Astrocyte (in vitro differentiated cells and primary cell): ENCODE results near the gene TRIM8. TPM values are rescaled to one million over a fixed set of nuclear protein-coding genes. Genes with fewer than 3 reads are reported as not detected.

Source experiments
- DNase-seq: peaks from one replicate; pipeline ENCODE4 v3.0.0-alpha.2; 2010; ENCODE audit warnings: low read depth
- FAIRE-seq: peaks from 2 replicates; lab custom pipeline; 2011; peaks lifted over from hg19 to GRCh38; lab: Jason Lieb, UNC
- H2AFZ ChIP-seq: 2 replicates; pipeline ENCODE4 v1.6.0; 2012; ENCODE audit warnings: low read depth, low read length, inconsistent platforms
- H3K27ac ChIP-seq: 2 replicates; pipeline ENCODE4 v1.5.1; 2011; ENCODE audit warnings: low read depth, low read length, inconsistent platforms
- H3K27me3 ChIP-seq: 2 replicates; pipeline ENCODE4 v1.6.0; 2011; ENCODE audit warnings: low read length, inconsistent platforms; ENCODE audit not compliant: insufficient read depth
- H3K36me3 ChIP-seq: 2 replicates; pipeline ENCODE4 v1.5.1; 2011; ENCODE audit warnings: low read length, inconsistent platforms; ENCODE audit not compliant: insufficient read depth
- H3K4me1 ChIP-seq: 2 replicates; pipeline ENCODE4 v1.5.1; 2011; ENCODE audit warnings: low read length, inconsistent platforms; ENCODE audit not compliant: insufficient read depth
- H3K4me2 ChIP-seq: 2 replicates; pipeline ENCODE4 v1.6.0; 2012; ENCODE audit warnings: low read length, inconsistent platforms
- H3K4me3 ChIP-seq: 2 replicates; pipeline ENCODE4 v1.5.1; 2011; ENCODE audit warnings: low read depth, mild to moderate bottlenecking, low read length, inconsistent platforms; ENCODE audit not compliant: insufficient read depth
- H3K79me2 ChIP-seq: 2 replicates; pipeline ENCODE4 v1.6.0; 2012; ENCODE audit warnings: mild to moderate bottlenecking, low read length, inconsistent platforms; ENCODE audit not compliant: insufficient read depth
- H3K9ac ChIP-seq: 2 replicates; pipeline ENCODE4 v1.6.0; 2012; ENCODE audit warnings: mild to moderate bottlenecking, low read length, inconsistent platforms
- H3K9me3 ChIP-seq: 2 replicates; pipeline ENCODE4 v1.5.1; 2012; ENCODE audit warnings: low read depth, mild to moderate bottlenecking, low read length, inconsistent platforms; ENCODE audit not compliant: insufficient read depth
- H4K20me1 ChIP-seq: 2 replicates; pipeline ENCODE4 v1.6.0; 2012; ENCODE audit warnings: low read length, inconsistent platforms; ENCODE audit not compliant: insufficient read depth
- H3K27ac Mint-ChIP-seq: one replicate; pipeline ENCODE4 v1.8.0; 2021; ENCODE audit warnings: mild to moderate bottlenecking, mixed read lengths; ENCODE audit not compliant: unreplicated experiment
- H3K27me3 Mint-ChIP-seq: one replicate; pipeline ENCODE4 v1.8.0; 2021; ENCODE audit warnings: low read depth, mixed read lengths; ENCODE audit not compliant: unreplicated experiment
- H3K36me3 Mint-ChIP-seq: one replicate; pipeline ENCODE4 v1.8.0; 2021; ENCODE audit warnings: low read depth, mixed read lengths; ENCODE audit not compliant: unreplicated experiment
- H3K4me1 Mint-ChIP-seq: one replicate; pipeline ENCODE4 v1.8.0; 2021; ENCODE audit warnings: low read depth, mixed read lengths; ENCODE audit not compliant: unreplicated experiment
- H3K4me3 Mint-ChIP-seq: one replicate; pipeline ENCODE4 v1.8.0; 2021; ENCODE audit warnings: mild to moderate bottlenecking, moderate library complexity, mixed read lengths; ENCODE audit not compliant: unreplicated experiment
- H3K9me3 Mint-ChIP-seq: one replicate; pipeline ENCODE4 v1.8.0; 2021; ENCODE audit warnings: mild to moderate bottlenecking, mixed read lengths; ENCODE audit not compliant: unreplicated experiment
- EZH2 ChIP-seq: IDR thresholded peaks from 2 replicates; pipeline ENCODE4 v1.6.1; 2012; ENCODE audit warnings: mild to moderate bottlenecking, low read length, inconsistent platforms; ENCODE audit not compliant: insufficient read depth
- total RNA-seq: library from RNA; stranded (reverse); gene quantifications from 2 replicates; pipeline ENCODE4 v1.2.1, GENCODE V29; 2021
- TF ChIP-seq, protein P1 (sequence below): IDR thresholded peaks from 2 replicates; pipeline ENCODE4 v1.5.1; 2011; ENCODE audit warnings: low read depth, mild to moderate bottlenecking, inconsistent platforms, low read length, moderate library complexity; ENCODE audit not compliant: insufficient read depth

TRIM8 gene
- total RNA-seq, 1 donor from 2014 or later: 117 TPM

DNA sequence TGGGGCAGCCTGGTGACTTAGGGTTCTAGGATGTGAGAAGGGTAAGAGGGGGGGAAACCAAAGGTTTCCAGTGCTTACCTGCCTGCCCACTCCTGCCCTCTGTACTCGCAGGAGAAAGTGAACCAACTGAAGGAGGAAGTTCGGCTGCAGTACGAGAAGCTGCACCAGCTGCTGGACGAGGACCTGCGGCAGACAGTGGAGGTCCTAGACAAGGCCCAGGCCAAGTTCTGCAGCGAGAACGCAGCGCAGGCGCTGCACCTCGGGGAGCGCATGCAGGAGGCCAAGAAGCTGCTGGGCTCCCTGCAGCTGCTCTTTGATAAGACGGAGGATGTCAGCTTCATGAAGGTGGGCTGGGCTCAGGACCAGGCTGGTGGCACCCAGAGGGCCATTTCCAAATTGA, 10.7 kb downstream of the TRIM8 start:
- Histone ChIP-seq H3K27ac (no peak overlapping the region), H3K4me1 (peaks cover 4% of the 10 kb centered on the region), H4K20me1 (peaks cover 87% of the 10 kb centered on the region), H3K4me3 (no peak overlapping the region), H3K9ac (no peak overlapping the region), H3K4me2 (no peak overlapping the region), H2AFZ (no peak overlapping the region), H3K79me2 (peaks cover 51% of the 10 kb centered on the region), H3K36me3 (peaks cover 40% of the 10 kb centered on the region), H3K9me3 (no peaks in the 10 kb centered on the region), H3K27me3 (no peaks in the 10 kb centered on the region)
- DNase-seq (no peak), FAIRE-seq (no peak)
- H3K27me3 Mint-ChIP-seq: no peaks in the 10 kb centered on the region
- no peaks in the 10 kb centered on the region for H3K9me3 Mint-ChIP-seq
- no peak overlapping the region for H3K27ac Mint-ChIP-seq
- peaks cover 27% of the 10 kb centered on the region for H3K4me1 Mint-ChIP-seq
- peaks cover 21% of the 10 kb centered on the region for H3K36me3 Mint-ChIP-seq
- H3K4me3 Mint-ChIP-seq: no peak overlapping the region
- TF ChIP-seq, protein P1, sequence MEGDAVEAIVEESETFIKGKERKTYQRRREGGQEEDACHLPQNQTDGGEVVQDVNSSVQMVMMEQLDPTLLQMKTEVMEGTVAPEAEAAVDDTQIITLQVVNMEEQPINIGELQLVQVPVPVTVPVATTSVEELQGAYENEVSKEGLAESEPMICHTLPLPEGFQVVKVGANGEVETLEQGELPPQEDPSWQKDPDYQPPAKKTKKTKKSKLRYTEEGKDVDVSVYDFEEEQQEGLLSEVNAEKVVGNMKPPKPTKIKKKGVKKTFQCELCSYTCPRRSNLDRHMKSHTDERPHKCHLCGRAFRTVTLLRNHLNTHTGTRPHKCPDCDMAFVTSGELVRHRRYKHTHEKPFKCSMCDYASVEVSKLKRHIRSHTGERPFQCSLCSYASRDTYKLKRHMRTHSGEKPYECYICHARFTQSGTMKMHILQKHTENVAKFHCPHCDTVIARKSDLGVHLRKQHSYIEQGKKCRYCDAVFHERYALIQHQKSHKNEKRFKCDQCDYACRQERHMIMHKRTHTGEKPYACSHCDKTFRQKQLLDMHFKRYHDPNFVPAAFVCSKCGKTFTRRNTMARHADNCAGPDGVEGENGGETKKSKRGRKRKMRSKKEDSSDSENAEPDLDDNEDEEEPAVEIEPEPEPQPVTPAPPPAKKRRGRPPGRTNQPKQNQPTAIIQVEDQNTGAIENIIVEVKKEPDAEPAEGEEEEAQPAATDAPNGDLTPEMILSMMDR: no peak
- TF ChIP-seq EZH2: no peak

GRCh38 chr10:102656026-102656425, 11.7 kb downstream of the TRIM8 start:
- H3K9me3 ChIP-seq: no peaks in the 10 kb centered on the region
- Mint-ChIP-seq H3K9me3 (no peaks in the 10 kb centered on the region), H3K4me3 (no peak overlapping the region), H3K4me1 (peaks cover 25% of the 10 kb centered on the region), H3K27me3 (no peaks in the 10 kb centered on the region), H3K36me3 (peaks cover 21% of the 10 kb centered on the region), H3K27ac (no peak overlapping the region)
- H3K36me3 ChIP-seq: peaks cover 40% of the 10 kb centered on the region
- H3K4me3 ChIP-seq: no peak overlapping the region
- no peaks in the 10 kb centered on the region for H3K27me3 ChIP-seq
- peaks cover 84% of the 10 kb centered on the region for H4K20me1 ChIP-seq
- H3K4me1 ChIP-seq: peaks cover 7% of the 10 kb centered on the region
- no peak overlapping the region for H3K4me2 ChIP-seq
- FAIRE-seq: no peak
- H2AFZ ChIP-seq: no peak overlapping the region
- H3K79me2 ChIP-seq: peaks cover 41% of the 10 kb centered on the region
- H3K9ac ChIP-seq: no peak overlapping the region
- TF ChIP-seq, protein P1: no peak
- TF ChIP-seq EZH2: no peak
- no peak for DNase-seq
- no peak overlapping the region for H3K27ac ChIP-seq

GRCh38 chr10:102656791-102657371, 12.6 kb downstream of the TRIM8 start:
- no peak overlapping the region for H3K4me3 ChIP-seq
- DNase-seq: no peak
- H3K9ac ChIP-seq: no peak overlapping the region
- Mint-ChIP-seq H3K36me3 (peaks cover 21% of the 10 kb centered on the region), H3K27ac (no peak overlapping the region), H3K9me3 (no peaks in the 10 kb centered on the region), H3K4me3 (no peak overlapping the region), H3K4me1 (peaks cover 28% of the 10 kb centered on the region), H3K27me3 (no peaks in the 10 kb centered on the region)
- H2AFZ ChIP-seq: no peak overlapping the region
- H3K36me3 ChIP-seq: peaks cover 40% of the 10 kb centered on the region
- H4K20me1 ChIP-seq: peaks cover 75% of the 10 kb centered on the region
- peaks cover 13% of the 10 kb centered on the region for H3K4me1 ChIP-seq
- TF ChIP-seq, protein P1: no peak
- TF ChIP-seq EZH2: no peak
- no peaks in the 10 kb centered on the region for H3K27me3 ChIP-seq
- H3K9me3 ChIP-seq: no peaks in the 10 kb centered on the region
- peaks cover 32% of the 10 kb centered on the region for H3K79me2 ChIP-seq
- no peak overlapping the region for H3K27ac ChIP-seq
- no peak for FAIRE-seq
- H3K4me2 ChIP-seq: no peak overlapping the region
